ENCODE data around the gene CD58.

The CD58 gene

GRCh38 chr1:116472431-116472961 lies 98.3 kb downstream of the CD58 start:
- peak in 1 of 56 donors; percentile 26 for DNase-seq

- DNase-seq, result no peak
Measured at GRCh38 chr1:116471241-116471640, 99.6 kb downstream of the CD58 start.

DNA sequence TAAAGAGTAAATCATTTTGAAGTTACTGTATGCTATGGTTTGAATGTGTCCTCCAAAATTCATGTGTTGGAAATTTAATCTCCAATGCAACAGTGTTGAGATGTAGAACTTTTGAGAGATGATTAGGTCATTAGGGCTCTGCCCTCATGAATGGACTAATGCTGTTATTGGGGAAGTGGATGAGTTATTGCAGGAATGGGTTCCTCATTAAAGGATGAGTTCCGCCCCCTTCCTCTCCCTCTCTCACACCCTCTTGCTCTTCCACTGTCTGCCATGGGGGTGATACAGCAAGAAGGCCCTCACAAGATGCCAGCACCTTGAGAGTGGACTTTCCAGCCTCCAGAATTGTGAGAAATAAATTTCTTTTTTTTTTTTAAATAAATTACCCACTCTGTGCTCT lies 100.2 kb downstream of the CD58 start:
- no peak for DNase-seq

DNA sequence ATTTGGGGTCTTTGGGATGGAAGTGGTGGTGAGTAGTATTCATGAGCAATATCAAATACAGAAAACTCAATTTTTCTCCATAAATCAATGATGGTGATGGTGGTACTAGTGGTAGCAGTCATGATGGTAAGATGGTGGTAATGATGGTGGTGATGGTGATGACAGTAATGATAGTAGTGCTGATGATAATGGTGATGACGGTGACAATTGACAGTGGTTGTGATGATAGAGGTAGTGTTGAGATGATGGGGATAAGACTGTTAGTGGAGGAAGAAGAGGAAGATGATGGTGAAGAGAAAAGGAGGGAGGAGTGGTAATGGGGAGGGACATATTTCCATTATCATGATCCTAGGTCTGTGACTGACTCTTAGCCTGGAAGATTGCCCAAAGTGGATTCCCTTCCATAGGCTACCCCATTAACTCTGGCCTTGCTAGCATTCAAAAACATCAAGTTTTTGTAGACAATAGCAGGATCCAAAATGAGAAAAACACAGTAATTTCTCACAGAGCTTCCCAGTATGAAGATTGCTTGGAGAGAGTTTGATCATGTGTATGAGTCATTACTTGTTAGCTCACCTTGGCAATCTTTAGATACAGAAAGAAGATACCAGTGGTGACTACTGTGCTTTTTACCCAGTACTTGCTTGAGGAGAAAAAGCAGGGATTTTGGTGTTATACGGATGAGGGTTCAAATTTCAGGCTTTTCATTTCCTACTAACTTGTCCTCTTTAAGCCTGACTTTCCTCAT lies 103.8 kb downstream of the CD58 start:
- no peak for DNase-seq

- peak in 1 of 56 donors; percentile 9 for DNase-seq
Measured at GRCh38 chr1:116465845-116466685, 104.8 kb downstream of the CD58 start.

- DNase-seq, result no peak
Measured at GRCh38 chr1:116465477-116465844, 105.4 kb downstream of the CD58 start.
